ENCODE measurements around the gene ALX4. TPM values are rescaled to one million over a fixed set of nuclear protein-coding genes. Genes with fewer than 3 reads are reported as not detected.

Gene ALX4
- total and polyA plus RNA-seq, 9 of the 15 experiments (the other 6 are each of a cell fraction or from before 2014, with no cell fraction given): 0.07 to 1.2 (median 0.33) TPM

DNA sequence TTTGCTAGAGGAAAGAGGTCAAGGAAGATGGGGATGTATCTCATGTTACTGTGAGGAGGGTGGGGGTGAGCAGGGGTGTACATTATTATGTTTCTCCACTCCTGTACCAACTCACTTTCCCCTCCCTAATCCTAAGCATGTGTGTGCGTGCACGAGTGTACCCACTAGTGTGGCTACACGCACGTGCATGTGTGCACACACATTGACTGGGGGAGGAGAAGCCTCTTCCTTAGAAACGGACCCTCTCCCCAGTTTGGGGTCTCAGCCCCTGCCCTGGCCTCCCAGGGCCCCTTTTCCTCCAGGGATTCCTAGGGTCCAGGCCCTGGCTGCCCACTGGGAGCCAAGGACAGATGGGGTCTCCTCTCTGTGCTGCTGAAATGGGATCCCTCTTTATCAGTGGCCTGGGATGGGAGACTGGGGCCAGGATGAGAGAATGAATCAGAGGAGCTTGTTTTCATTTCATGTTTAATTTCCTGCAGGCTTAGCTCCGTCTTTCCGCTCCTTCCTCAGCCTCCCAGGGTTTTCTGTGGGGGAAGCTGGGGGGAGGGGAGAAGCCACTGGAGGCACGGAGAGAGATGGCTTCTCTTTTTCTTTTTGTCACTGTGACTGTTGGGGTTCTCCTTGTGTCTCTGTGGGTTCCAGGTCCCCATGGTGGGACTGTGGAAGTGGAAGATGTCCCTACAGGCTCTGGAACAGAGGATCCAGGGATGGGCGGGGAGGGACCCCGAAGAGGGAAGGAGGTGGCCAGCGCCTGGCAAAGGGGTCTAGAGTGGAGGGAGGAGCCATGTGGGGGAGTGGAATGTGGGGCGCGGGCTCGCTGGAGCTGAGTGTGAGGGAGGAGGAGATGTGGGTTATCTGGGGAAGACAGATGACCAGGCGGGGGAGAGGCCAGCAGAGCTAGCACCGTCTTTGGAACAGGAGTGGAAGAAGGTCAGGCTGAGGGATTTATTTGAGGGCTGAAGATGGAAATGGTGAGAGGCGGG lies 40.3 kb downstream of the ALX4 start (continued):
- TF ChIP-seq TOE1 (IDR thresholded peaks at IDR 0.05; ENCODE audit: borderline replicate concordance) (peak; percentile 76; the same call in 1 of the 2 replicates), TOE1 (CRISPR knock-in tag; IDR thresholded peaks at IDR 0.05; ENCODE audit: borderline replicate concordance, low read depth) (no peak), PHF20 (IDR thresholded peaks at IDR 0.05; ENCODE audit: partially characterized antibody) (no peak), TFAM (CRISPR knock-in tag; conservative IDR thresholded peaks at IDR 0.05) (no peak), NFRKB (IDR thresholded peaks at IDR 0.05; ENCODE audit: low read depth) (no peak), RFX1 (IDR thresholded peaks at IDR 0.05) (no peak), TCF7 (IDR thresholded peaks at IDR 0.05; ENCODE audit: borderline replicate concordance) (no peak), ZFPM2 (CRISPR knock-in tag; IDR thresholded peaks at IDR 0.05) (no peak), CBFB (CRISPR knock-in tag; IDR thresholded peaks at IDR 0.05) (no peak), ELF1 (tag; IDR thresholded peaks at IDR 0.05) (no peak), PRPF4 (IDR thresholded peaks at IDR 0.05; ENCODE audit: insufficient read depth, low read depth, low read length, poor library complexity, severe bottlenecking) (no peak), MAFK (IDR thresholded peaks at IDR 0.05; ENCODE audit: low read length) (no peak), POLR2AphosphoS2 (IDR thresholded peaks at IDR 0.05; ENCODE audit: low read length) (no peak), SLC30A9 (CRISPR knock-in tag; IDR thresholded peaks at IDR 0.05) (no peak), U2AF1 (optimal IDR thresholded peaks at IDR 0.05; ENCODE audit: low read depth, low read length) (no peak), NR2F6 (CRISPR knock-in tag; IDR thresholded peaks at IDR 0.05) (no peak)
- TF ChIP-seq, protein P1, sequence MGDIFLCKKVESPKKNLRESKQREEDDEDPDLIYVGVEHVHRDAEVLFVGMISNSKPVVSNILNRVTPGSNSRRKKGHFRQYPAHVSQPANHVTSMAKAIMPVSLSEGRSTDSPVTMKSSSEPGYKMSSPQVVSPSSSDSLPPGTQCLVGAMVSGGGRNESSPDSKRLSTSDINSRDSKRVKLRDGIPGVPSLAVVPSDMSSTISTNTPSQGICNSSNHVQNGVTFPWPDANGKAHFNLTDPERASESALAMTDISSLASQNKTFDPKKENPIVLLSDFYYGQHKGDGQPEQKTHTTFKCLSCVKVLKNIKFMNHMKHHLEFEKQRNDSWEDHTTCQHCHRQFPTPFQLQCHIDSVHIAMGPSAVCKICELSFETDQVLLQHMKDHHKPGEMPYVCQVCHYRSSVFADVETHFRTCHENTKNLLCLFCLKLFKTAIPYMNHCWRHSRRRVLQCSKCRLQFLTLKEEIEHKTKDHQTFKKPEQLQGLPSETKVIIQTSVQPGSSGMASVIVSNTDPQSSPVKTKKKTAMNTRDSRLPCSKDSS (IDR thresholded peaks at IDR 0.05; ENCODE audit: low read depth, partially characterized antibody): no peak
- TF ChIP-seq, protein P2, sequence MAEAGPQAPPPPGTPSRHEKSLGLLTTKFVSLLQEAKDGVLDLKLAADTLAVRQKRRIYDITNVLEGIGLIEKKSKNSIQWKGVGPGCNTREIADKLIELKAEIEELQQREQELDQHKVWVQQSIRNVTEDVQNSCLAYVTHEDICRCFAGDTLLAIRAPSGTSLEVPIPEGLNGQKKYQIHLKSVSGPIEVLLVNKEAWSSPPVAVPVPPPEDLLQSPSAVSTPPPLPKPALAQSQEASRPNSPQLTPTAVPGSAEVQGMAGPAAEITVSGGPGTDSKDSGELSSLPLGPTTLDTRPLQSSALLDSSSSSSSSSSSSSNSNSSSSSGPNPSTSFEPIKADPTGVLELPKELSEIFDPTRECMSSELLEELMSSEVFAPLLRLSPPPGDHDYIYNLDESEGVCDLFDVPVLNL (CRISPR knock-in tag; IDR thresholded peaks at IDR 0.05; ENCODE audit: low read depth): no peak
- TF ChIP-seq, protein P3, sequence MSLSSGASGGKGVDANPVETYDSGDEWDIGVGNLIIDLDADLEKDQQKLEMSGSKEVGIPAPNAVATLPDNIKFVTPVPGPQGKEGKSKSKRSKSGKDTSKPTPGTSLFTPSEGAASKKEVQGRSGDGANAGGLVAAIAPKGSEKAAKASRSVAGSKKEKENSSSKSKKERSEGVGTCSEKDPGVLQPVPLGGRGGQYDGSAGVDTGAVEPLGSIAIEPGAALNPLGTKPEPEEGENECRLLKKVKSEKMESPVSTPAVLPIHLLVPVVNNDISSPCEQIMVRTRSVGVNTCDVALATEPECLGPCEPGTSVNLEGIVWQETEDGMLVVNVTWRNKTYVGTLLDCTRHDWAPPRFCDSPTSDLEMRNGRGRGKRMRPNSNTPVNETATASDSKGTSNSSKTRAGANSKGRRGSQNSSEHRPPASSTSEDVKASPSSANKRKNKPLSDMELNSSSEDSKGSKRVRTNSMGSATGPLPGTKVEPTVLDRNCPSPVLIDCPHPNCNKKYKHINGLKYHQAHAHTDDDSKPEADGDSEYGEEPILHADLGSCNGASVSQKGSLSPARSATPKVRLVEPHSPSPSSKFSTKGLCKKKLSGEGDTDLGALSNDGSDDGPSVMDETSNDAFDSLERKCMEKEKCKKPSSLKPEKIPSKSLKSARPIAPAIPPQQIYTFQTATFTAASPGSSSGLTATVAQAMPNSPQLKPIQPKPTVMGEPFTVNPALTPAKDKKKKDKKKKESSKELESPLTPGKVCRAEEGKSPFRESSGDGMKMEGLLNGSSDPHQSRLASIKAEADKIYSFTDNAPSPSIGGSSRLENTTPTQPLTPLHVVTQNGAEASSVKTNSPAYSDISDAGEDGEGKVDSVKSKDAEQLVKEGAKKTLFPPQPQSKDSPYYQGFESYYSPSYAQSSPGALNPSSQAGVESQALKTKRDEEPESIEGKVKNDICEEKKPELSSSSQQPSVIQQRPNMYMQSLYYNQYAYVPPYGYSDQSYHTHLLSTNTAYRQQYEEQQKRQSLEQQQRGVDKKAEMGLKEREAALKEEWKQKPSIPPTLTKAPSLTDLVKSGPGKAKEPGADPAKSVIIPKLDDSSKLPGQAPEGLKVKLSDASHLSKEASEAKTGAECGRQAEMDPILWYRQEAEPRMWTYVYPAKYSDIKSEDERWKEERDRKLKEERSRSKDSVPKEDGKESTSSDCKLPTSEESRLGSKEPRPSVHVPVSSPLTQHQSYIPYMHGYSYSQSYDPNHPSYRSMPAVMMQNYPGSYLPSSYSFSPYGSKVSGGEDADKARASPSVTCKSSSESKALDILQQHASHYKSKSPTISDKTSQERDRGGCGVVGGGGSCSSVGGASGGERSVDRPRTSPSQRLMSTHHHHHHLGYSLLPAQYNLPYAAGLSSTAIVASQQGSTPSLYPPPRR (CRISPR knock-in tag; IDR thresholded peaks at IDR 0.05; ENCODE audit: borderline replicate concordance): no peak
